HepG2 (cell line): ENCODE data around the gene EHD1. TPM values are rescaled to one million over a fixed set of nuclear protein-coding genes. Genes with fewer than 3 reads are reported as not detected.

Source experiments
- ARID4A ChIP-seq: sonication (generic); formaldehyde crosslinking; IDR thresholded peaks from 2 replicates; pipeline ENCODE4 v1.5.0; 2020; ENCODE audit warnings: mild to moderate bottlenecking, missing genetic modification reagents, borderline replicate concordance
- DMTF1 ChIP-seq: sonication (generic); formaldehyde crosslinking; IDR thresholded peaks from 2 replicates; pipeline ENCODE4 v1.4.0; 2020; ENCODE audit warnings: mild to moderate bottlenecking, missing genetic modification reagents
- HNRNPUL1 ChIP-seq: fragments of 200-400 bp; formaldehyde crosslinking; IDR thresholded peaks from 2 replicates; pipeline ENCODE4 v1.6.1; 2017; ENCODE audit warnings: low read depth, mild to moderate bottlenecking, low read length, moderate library complexity
- HOXA9 ChIP-seq: sonication (generic); formaldehyde crosslinking; IDR thresholded peaks from 2 replicates; pipeline ENCODE4 v1.8.1; 2022; ENCODE audit warnings: missing genetic modification reagents, mild to moderate bottlenecking, moderate library complexity, borderline replicate concordance
- HOXD1 ChIP-seq: sonication (generic); formaldehyde crosslinking; IDR thresholded peaks from 2 replicates; pipeline ENCODE4 v1.5.0; 2020; ENCODE audit warnings: missing genetic modification reagents
- JUND ChIP-seq: sonication (generic); formaldehyde crosslinking; IDR thresholded peaks from 2 replicates; pipeline ENCODE4 v1.8.0; 2022; ENCODE audit warnings: mild to moderate bottlenecking, missing genetic modification reagents
- KDM3A ChIP-seq: IDR thresholded peaks from 2 replicates; pipeline ENCODE4 v1.6.1; 2018; ENCODE audit warnings: low read depth, missing compliant biosample characterization
- MAZ ChIP-seq, 2 experiments: sonication (generic) in 1 of 2; formaldehyde crosslinking in 1 of 2; IDR thresholded peaks; 2 replicates each; pipeline versions ENCODE4 v1.5.0 to v1.6.1; 2012 to 2020; ENCODE audit warnings: low read depth in 2 of 2, mild to moderate bottlenecking in 2 of 2, borderline replicate concordance in 1 of 2, improper control_type of control experiment in 1 of 2, low read length in 1 of 2, missing genetic modification reagents in 1 of 2, moderate library complexity in 1 of 2
- RCOR2 ChIP-seq: IDR thresholded peaks from 2 replicates; pipeline ENCODE4 v1.6.1; 2016; ENCODE audit warnings: missing biosample characterization, missing genetic modification reagents
- REPIN1 ChIP-seq: sonication (generic); formaldehyde crosslinking; IDR thresholded peaks from 2 replicates; pipeline ENCODE4 v1.8.0; 2022; ENCODE audit warnings: missing genetic modification reagents, low read depth, mild to moderate bottlenecking, borderline replicate concordance
- RXRB ChIP-seq: IDR thresholded peaks from 2 replicates; pipeline ENCODE4 v1.6.1; 2016; ENCODE audit warnings: borderline replicate concordance, missing genetic modification reagents, missing compliant biosample characterization
- SOX13 ChIP-seq, 3 experiments: fragments of 450-650 bp in 1 of 3; sonication (generic) in 1 of 3; formaldehyde crosslinking in 1 of 3; IDR thresholded peaks in 2 of 3; conservative IDR thresholded peaks in 1 of 3; 2 replicates each; pipeline versions ENCODE4 v1.5.0 to v1.6.1; 2016 to 2020; ENCODE audit warnings: antibody characterized with exemption in 1 of 3, mild to moderate bottlenecking in 1 of 3, missing compliant biosample characterization in 1 of 3, missing genetic modification reagents in 1 of 3, moderate library complexity in 1 of 3
- SOX6 ChIP-seq, 2 experiments: fragments of 450-650 bp in 1 of 2; sonication (generic) in 1 of 2; formaldehyde crosslinking in 1 of 2; IDR thresholded peaks; 2 replicates each; pipeline versions ENCODE4 v1.4.0 to v1.6.1; 2017 to 2020; ENCODE audit warnings: antibody characterized with exemption in 1 of 2, mild to moderate bottlenecking in 1 of 2, missing genetic modification reagents in 1 of 2
- THYN1 ChIP-seq: sonication (generic); formaldehyde crosslinking; IDR thresholded peaks from 2 replicates; pipeline ENCODE4 v1.8.1; 2023; ENCODE audit warnings: low read depth, mild to moderate bottlenecking, moderate library complexity, missing genetic modification reagents, borderline replicate concordance
- TMF1 ChIP-seq: sonication (generic); formaldehyde crosslinking; IDR thresholded peaks from 2 replicates; pipeline ENCODE4 v1.8.1; 2022; ENCODE audit warnings: low read depth, missing genetic modification reagents
- ZBTB37 ChIP-seq: sonication (generic); formaldehyde crosslinking; IDR thresholded peaks from 2 replicates; pipeline ENCODE4 v1.4.0; 2020; ENCODE audit warnings: mild to moderate bottlenecking, missing genetic modification reagents
- ZBTB7A ChIP-seq: sonication (generic); formaldehyde crosslinking; IDR thresholded peaks from 2 replicates; pipeline ENCODE4 v1.8.0; 2022; ENCODE audit warnings: mild to moderate bottlenecking, missing genetic modification reagents
- ZNF331 ChIP-seq: sonication (generic); formaldehyde crosslinking; IDR thresholded peaks from 2 replicates; pipeline ENCODE4 v1.4.0; 2020; ENCODE audit warnings: missing genetic modification reagents
- ZNF530 ChIP-seq: sonication (generic); formaldehyde crosslinking; IDR thresholded peaks from 2 replicates; pipeline ENCODE4 v1.5.0; 2020; ENCODE audit warnings: low read depth, mild to moderate bottlenecking, missing genetic modification reagents
- polyA plus RNA-seq, 8 experiments: library from polyadenylated mRNA; depleted of rRNA in 3 of 8; stranded (reverse) in 7 of 8; unstranded in 1 of 8; fragments of >200 nt; fragmentation: Illumina TruSeq in 4 of 8; extraction: Trizol in 4 of 8; gene quantifications; 2 replicates each; pipeline versions ENCODE4 v1.2.1 to v1.2.3, GENCODE V29; 2011 to 2016; ENCODE audit warnings: low read depth in 4 of 8, missing spikeins in 1 of 8, mixed read lengths in 1 of 8; ENCODE audit not compliant: insufficient read depth in 1 of 8
- total RNA-seq, 5 experiments: library from RNA; depleted of rRNA; stranded (reverse); fragments of >200 nt; fragmentation: Illumina TruSeq; extraction: Trizol; gene quantifications; 2 replicates each; pipeline ENCODE4 v1.2.3, GENCODE V29; 2016; ENCODE audit warnings: low read depth in 1 of 5

EHD1 gene
- total and polyA plus RNA-seq, 2 of the 13 experiments (the other 11 are each of a cell fraction or from before 2014, with no cell fraction given), result 23.6 to 26.6 TPM

DNA sequence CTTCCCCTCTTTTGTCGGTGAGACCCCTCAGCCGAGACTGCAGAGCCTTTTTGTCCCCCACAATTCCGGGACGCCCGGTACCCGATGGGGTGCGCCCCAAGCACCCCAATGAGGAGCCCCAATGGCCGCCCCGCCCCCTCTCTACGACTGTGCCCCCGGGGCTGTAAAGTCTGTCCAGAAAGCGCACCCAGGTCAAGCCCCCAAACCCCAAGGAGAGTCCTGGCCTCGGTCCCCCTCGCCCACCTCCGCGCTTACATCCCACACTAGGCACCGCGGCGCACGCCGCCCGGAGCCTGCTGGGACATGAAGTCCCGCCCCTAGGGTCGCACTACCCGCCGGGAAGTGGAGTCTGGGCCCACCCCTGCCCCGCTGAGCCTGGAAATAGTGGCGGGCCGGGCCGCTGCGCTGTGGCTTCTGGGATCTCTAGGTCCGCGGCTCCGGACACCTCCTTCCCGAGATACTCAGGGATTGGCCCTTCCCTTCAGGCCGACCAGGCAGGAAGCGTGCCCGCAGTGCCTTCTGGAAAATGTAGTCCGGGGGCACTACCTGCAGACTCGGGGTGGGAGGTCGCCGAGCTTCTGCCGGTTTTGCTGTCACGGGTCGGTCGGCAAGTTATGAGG is 68.0 kb downstream of the EHD1 start, which contains the start of gene MEN1 (continued):
- TF ChIP-seq JUND (CRISPR knock-in tag) (no peak), RXRB (CRISPR knock-in tag) (peak; percentile 63; the same call in 1 of the 2 replicates), KDM3A (CRISPR knock-in tag) (peak; percentile 48; the same call in 1 of the 2 replicates), HNRNPUL1 (0 out of 2 replicates have a peak, but pooled peaks have one; percentile 23), ARID4A (CRISPR knock-in tag) (peak; percentile 88), TMF1 (CRISPR knock-in tag) (no peak), HOXA9 (CRISPR knock-in tag) (no peak), REPIN1 (CRISPR knock-in tag) (0 out of 2 replicates have a peak, but pooled peaks have one; percentile 32), THYN1 (CRISPR knock-in tag) (no peak), SOX6 (IDR thresholded peaks at IDR 0.05) (no peak), SOX6 (CRISPR knock-in tag; IDR thresholded peaks at IDR 0.05) (no peak), ZBTB7A (CRISPR knock-in tag) (no peak), RCOR2 (no peak), ZBTB37 (CRISPR knock-in tag) (no peak), ZNF530 (CRISPR knock-in tag) (no peak), DMTF1 (CRISPR knock-in tag) (no peak), HOXD1 (CRISPR knock-in tag) (no peak), ZNF331 (CRISPR knock-in tag) (peak; percentile 7; the same call in 1 of the 2 replicates), SOX13 (IDR thresholded peaks at IDR 0.05) (no peak), SOX13 (CRISPR knock-in tag; conservative IDR thresholded peaks at IDR 0.05 in 1 of 2, IDR thresholded peaks at IDR 0.05 in 1 of 2) (no peak; a peak in 1 of 4 replicates), MAZ (IDR thresholded peaks at IDR 0.05; ENCODE audit: borderline replicate concordance, low read depth, low read length) (no peak), MAZ (CRISPR knock-in tag; IDR thresholded peaks at IDR 0.05; ENCODE audit: low read depth) (peak; percentile 21)
